Measurements from ENCODE around the gene SASH1. TPM values are rescaled to one million over a fixed set of nuclear protein-coding genes. Genes with fewer than 3 reads are reported as not detected.

SASH1 gene
- total and polyA plus RNA-seq, 9 of the 15 experiments (the other 6 are each of a cell fraction or from before 2014, with no cell fraction given): 0.35 to 3.5 (median 1.6) TPM

GRCh38 chr6:148578489-148578814, 235.8 kb downstream of the SASH1 start:
- intact Hi-C loops (cut with micrococcal nuclease): loop anchor here (1.0 kb wide), 3 partner anchors 370 to 854 kb away; no protein-coding TSS in a partner anchor
- Histone ChIP-seq H3K4me2 (ENCODE audit: insufficient read depth, low read length) (no peak overlapping the region), H3K36me3 (ENCODE audit: control insufficient read depth, insufficient read depth, low read length) (no peaks in the 10 kb centered on the region), H4K20me1 (replicated peaks; ENCODE audit: control insufficient read depth, insufficient read depth, low read length) (no peaks in the 10 kb centered on the region), H3K4me3 (no peak overlapping the region), H3K27ac (ENCODE audit: extremely low read depth, low read depth, low read length) (no peak overlapping the region), H3K9ac (ENCODE audit: insufficient read depth in 1 of 2, low read depth in 2 of 2, low read length in 2 of 2) (no peak overlapping the region), H3K4me1 (replicated peaks in 1 of 2; ENCODE audit: control insufficient read depth in 2 of 2, insufficient read depth in 2 of 2, low read length in 2 of 2) (no peaks in the 10 kb centered on the region), H3K79me2 (ENCODE audit: control insufficient read depth, insufficient read depth, low read length) (no peaks in the 10 kb centered on the region), H2AFZ (ENCODE audit: low read depth, low read length) (no peak overlapping the region), H3K27me3 (ENCODE audit: control insufficient read depth in 2 of 2, insufficient read depth in 2 of 2, low read length in 2 of 2) (peaks cover 2 to 9% of the 10 kb centered on the region in 2 experiments; a peak in 4 of 5 replicates), H3K9me1 (ENCODE audit: control insufficient read depth, insufficient read depth, low read length) (no peaks in the 10 kb centered on the region), H3K9me3 (replicated peaks; ENCODE audit: control insufficient read depth, insufficient read depth, low read depth, low read length) (no peaks in the 10 kb centered on the region)
- FAIRE-seq (no peak), DNase-seq (ENCODE audit: extremely low read depth in 1 of 4, low spot score in 3 of 4) (no peak), ATAC-seq (peak; percentile 43)
- 7% methylated on average over 5 of the region's 5 CpGs for WGBS (ENCODE audit: insufficient coverage, low coverage, missing lambda C conversion rate)
- BruUV-seq (replicated peaks): no TSS peak
- TF ChIP-seq MCM3 (IDR thresholded peaks at IDR 0.05) (0 out of 2 replicates have a peak, but pooled peaks have one; percentile 33), MEIS2 (IDR thresholded peaks at IDR 0.05; ENCODE audit: partially characterized antibody) (peak; percentile 47)
- TF ChIP-seq, protein P1, sequence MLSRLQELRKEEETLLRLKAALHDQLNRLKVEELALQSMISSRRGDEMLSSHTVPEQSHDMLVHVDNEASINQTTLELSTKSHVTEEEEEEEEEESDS (CRISPR knock-in tag; IDR thresholded peaks at IDR 0.05): no peak
- CTCF ChIA-PET (ENCODE audit: low intra/inter-chr PET ratio): interaction anchor here (4.0 kb wide), 1 partner anchor 369 kb away, joined by 30 read pairs; no protein-coding TSS in a partner anchor
- in situ Hi-C loops (cut with MboI): loop anchor here (10.0 kb wide), 1 partner anchor 376 kb away; no protein-coding TSS in a partner anchor
- POLR2A ChIA-PET: interaction anchor here (0.8 kb wide), 1 partner anchor 10 kb away, joined by 3 read pairs; no protein-coding TSS in a partner anchor

- ATAC-seq: no peak
- 2% methylated on average over 4 of the region's 4 CpGs for WGBS (ENCODE audit: insufficient coverage, low coverage, missing lambda C conversion rate)
Measured at GRCh38 chr6:148578837-148579565, 236.4 kb downstream of the SASH1 start.

More at GRCh38 chr6:148578837-148579565, 236.4 kb downstream of the SASH1 start:
- H3K9ac ChIP-seq (ENCODE audit: insufficient read depth in 1 of 2, low read depth in 2 of 2, low read length in 2 of 2): no peak overlapping the region
- ChIA-PET CTCF (ENCODE audit: low intra/inter-chr PET ratio) (interaction anchor here (4.0 kb wide), 1 partner anchor 368 kb away, joined by 30 read pairs; no protein-coding TSS in a partner anchor), POLR2A (no interaction called here)
- H2AFZ ChIP-seq (ENCODE audit: low read depth, low read length): no peak overlapping the region
- H4K20me1 ChIP-seq (replicated peaks; ENCODE audit: control insufficient read depth, insufficient read depth, low read length): no peaks in the 10 kb centered on the region
- peaks cover 2 to 9% of the 10 kb centered on the region in 2 experiments; a peak in 3 of 5 replicates for H3K27me3 ChIP-seq (ENCODE audit: control insufficient read depth in 2 of 2, insufficient read depth in 2 of 2, low read length in 2 of 2)
- H3K4me2 ChIP-seq (ENCODE audit: insufficient read depth, low read length): no peak overlapping the region
- BruUV-seq (replicated peaks): no TSS peak
- H3K9me1 ChIP-seq (ENCODE audit: control insufficient read depth, insufficient read depth, low read length): no peaks in the 10 kb centered on the region
- H3K79me2 ChIP-seq (ENCODE audit: control insufficient read depth, insufficient read depth, low read length): no peaks in the 10 kb centered on the region
- H3K4me3 ChIP-seq: no peak overlapping the region
- no peak for FAIRE-seq
- in situ Hi-C loops (cut with MboI): loop anchor here (10.0 kb wide), 1 partner anchor 376 kb away; no protein-coding TSS in a partner anchor
- no peak for DNase-seq (ENCODE audit: extremely low read depth in 1 of 4, low spot score in 3 of 4)
- H3K36me3 ChIP-seq (ENCODE audit: control insufficient read depth, insufficient read depth, low read length): no peaks in the 10 kb centered on the region
- no peak for TF ChIP-seq ZMIZ1 (IDR thresholded peaks at IDR 0.05; ENCODE audit: low read depth in 2 of 2, low read length in 2 of 2)
- TF ChIP-seq, protein P2, sequence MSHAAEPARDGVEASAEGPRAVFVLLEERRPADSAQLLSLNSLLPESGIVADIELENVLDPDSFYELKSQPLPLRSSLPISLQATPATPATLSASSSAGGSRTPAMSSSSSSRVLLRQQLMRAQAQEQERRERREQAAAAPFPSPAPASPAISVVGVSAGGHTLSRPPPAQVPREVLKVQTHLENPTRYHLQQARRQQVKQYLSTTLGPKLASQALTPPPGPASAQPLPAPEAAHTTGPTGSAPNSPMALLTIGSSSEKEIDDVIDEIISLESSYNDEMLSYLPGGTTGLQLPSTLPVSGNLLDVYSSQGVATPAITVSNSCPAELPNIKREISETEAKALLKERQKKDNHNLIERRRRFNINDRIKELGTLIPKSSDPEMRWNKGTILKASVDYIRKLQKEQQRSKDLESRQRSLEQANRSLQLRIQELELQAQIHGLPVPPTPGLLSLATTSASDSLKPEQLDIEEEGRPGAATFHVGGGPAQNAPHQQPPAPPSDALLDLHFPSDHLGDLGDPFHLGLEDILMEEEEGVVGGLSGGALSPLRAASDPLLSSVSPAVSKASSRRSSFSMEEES (CRISPR knock-in tag; IDR thresholded peaks at IDR 0.05): no peak
- TF ChIP-seq KLF6 (CRISPR knock-in tag; IDR thresholded peaks at IDR 0.05; ENCODE audit: borderline replicate concordance): no peak
- TF ChIP-seq TSC22D4 (tag; IDR thresholded peaks at IDR 0.05): no peak
- H3K4me1 ChIP-seq (replicated peaks in 1 of 2; ENCODE audit: control insufficient read depth in 2 of 2, insufficient read depth in 2 of 2, low read length in 2 of 2): no peaks in the 10 kb centered on the region
- H3K9me3 ChIP-seq (replicated peaks; ENCODE audit: control insufficient read depth, insufficient read depth, low read depth, low read length): no peaks in the 10 kb centered on the region
- H3K27ac ChIP-seq (ENCODE audit: extremely low read depth, low read depth, low read length): no peak overlapping the region
- intact Hi-C loops (cut with micrococcal nuclease): loop anchor here (1.0 kb wide), 3 partner anchors 369 to 853 kb away; no protein-coding TSS in a partner anchor
